GM08714 (cell line): ENCODE results near the gene GYS1.
"Not testable (repeated sequence)": the region's sequence is repeated elsewhere in the genome, so short reads cannot be mapped to it uniquely, and the experiment has no call there.

Experiments
- H3K4me3 ChIP-seq: fragments of 200-500 bp; sonication (Bioruptor generic); 2 replicates; pipeline ENCODE4 v1.5.1; 2014; ENCODE audit warnings: mild to moderate bottlenecking, low read length, inconsistent platforms
- ZNF274 ChIP-seq: IDR thresholded peaks from 2 replicates; pipeline ENCODE4 v1.6.1; 2012; ENCODE audit warnings: mild to moderate bottlenecking, low read depth, low read length

The GYS1 gene

GRCh38 chr19:48993175-48994034 lies at the start of gene GYS1, which contains the start of gene RUVBL2:
TSS of gene GYS1 (minus strand) at chr19:48993309. CDS start at chr19:48993112, 197 bp downstream.
TSS of gene RUVBL2 (plus strand) at chr19:48993887. CDS start at chr19:48993912, 25 bp downstream.
- no peak for TF ChIP-seq ZNF274
- peak within 1 kb of the TSS; percentile 85 for H3K4me3 ChIP-seq

GRCh38 chr19:49042666-49043065 lies 49.6 kb upstream of the GYS1 start:
- H3K4me3 ChIP-seq, result not testable (repeated sequence)

- TF ChIP-seq ZNF274, result no peak
- no peak overlapping the region for H3K4me3 ChIP-seq
These were observed 49.1 kb upstream of the GYS1 start for GRCh38 chr19:49042177-49042576.

- not testable (repeated sequence) for H3K4me3 ChIP-seq
These were observed 46.6 kb upstream of the GYS1 start for GRCh38 chr19:49039736-49040135.

- H3K4me3 ChIP-seq, result not testable (repeated sequence)
These were observed 45.6 kb upstream of the GYS1 start for GRCh38 chr19:49038557-49039276.

- not testable (repeated sequence) for H3K4me3 ChIP-seq
These were observed 45.0 kb upstream of the GYS1 start for GRCh38 chr19:49038111-49038510.

- not testable (repeated sequence) for H3K4me3 ChIP-seq
These were observed 43.7 kb upstream of the GYS1 start, which contains the start of gene CGB1 for GRCh38 chr19:49036815-49037214. TSS of gene CGB1 (minus strand) at chr19:49036895. CDS start at chr19:49036711, 184 bp downstream.

- not testable (repeated sequence) for H3K4me3 ChIP-seq
These were observed 38.7 kb upstream of the GYS1 start, which contains the start of gene CGB2 for GRCh38 chr19:49031642-49032301. TSS of gene CGB2 (plus strand) at chr19:49031890. CDS start at chr19:49032096, 206 bp downstream.

GRCh38 chr19:49030323-49030722 lies 37.2 kb upstream of the GYS1 start:
- H3K4me3 ChIP-seq, result not testable (repeated sequence)

GRCh38 chr19:49029749-49030148 lies 36.6 kb upstream of the GYS1 start:
- H3K4me3 ChIP-seq, result not testable (repeated sequence)

GRCh38 chr19:49028686-49029085 lies 35.6 kb upstream of the GYS1 start:
- H3K4me3 ChIP-seq, result not testable (repeated sequence)

GRCh38 chr19:49025599-49025998 lies 32.5 kb upstream of the GYS1 start:
- H3K4me3 ChIP-seq, result not testable (repeated sequence)

GRCh38 chr19:49025088-49025487 lies 32.0 kb upstream of the GYS1 start:
- H3K4me3 ChIP-seq, result not testable (repeated sequence)

- not testable (repeated sequence) for H3K4me3 ChIP-seq
These were observed 31.1 kb upstream of the GYS1 start, which contains the start of gene CGB3 for GRCh38 chr19:49024233-49024632. TSS of gene CGB3 (minus strand) at chr19:49024333. CDS start at chr19:49023971, 362 bp downstream.

GRCh38 chr19:49022116-49022515 lies 29.0 kb upstream of the GYS1 start:
- TF ChIP-seq ZNF274, result no peak
- no peak overlapping the region for H3K4me3 ChIP-seq
